Hematopoietic multipotent progenitor cell (in vitro differentiated cells): ENCODE measurements around the gene SUSD2. TPM values are rescaled to one million over a fixed set of nuclear protein-coding genes. Genes with fewer than 3 reads are reported as not detected.
"Not testable (repeated sequence)": the region's sequence is repeated elsewhere in the genome, so short reads cannot be mapped to it uniquely, and the experiment has no call there.

Experiments
- DNase-seq, 3 donors: peaks; one replicate each; pipeline ENCODE4 v3.0.0-alpha.2; 2011 to 2015; ENCODE audit warnings: low read depth in 2 of 3, low spot score in 2 of 3
- total RNA-seq: library from RNA; depleted of rRNA; stranded (reverse); fragments of >200 nt; gene quantifications from one replicate; pipeline ENCODE4 v1.2.3, GENCODE V29; 2012

The SUSD2 gene
- total RNA-seq = 0.81 TPM

- DNase-seq = no peak
Measured at GRCh38 chr22:24181088-24181995, at the start of gene SUSD2. TSS of gene SUSD2 (plus strand) at chr22:24181487. CDS start at chr22:24181520, 33 bp downstream.

- DNase-seq = peak in 1 of 3 donors; percentile 67
Measured at GRCh38 chr22:24133187-24133965, 47.9 kb upstream of the SUSD2 start.

- peak in 2 of 3 donors; percentile 96 to 97 for DNase-seq
Measured at GRCh38 chr22:24134090-24134846, 47.0 kb upstream of the SUSD2 start.

DNA sequence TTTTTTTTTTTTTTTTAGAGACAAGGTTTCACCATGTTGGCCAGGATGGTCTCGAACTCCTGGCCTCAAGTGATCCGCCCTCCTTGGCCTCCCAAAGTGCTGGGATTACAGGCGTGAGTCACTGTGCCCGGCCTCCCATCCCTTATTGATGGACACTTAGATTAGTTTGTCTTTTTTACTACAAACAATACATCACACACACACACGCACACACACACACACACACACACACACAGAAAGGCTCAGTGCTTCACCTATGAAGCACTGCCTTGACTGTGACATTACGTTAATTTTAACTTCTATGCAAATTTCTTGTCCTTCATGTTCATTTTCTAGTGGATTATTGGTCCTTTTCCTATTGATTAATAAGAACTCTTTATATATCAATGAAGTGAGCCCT lies 44.8 kb upstream of the SUSD2 start:
- DNase-seq = not testable (repeated sequence)

GRCh38 chr22:24137595-24137994 lies 43.7 kb upstream of the SUSD2 start:
- no peak for DNase-seq

DNA sequence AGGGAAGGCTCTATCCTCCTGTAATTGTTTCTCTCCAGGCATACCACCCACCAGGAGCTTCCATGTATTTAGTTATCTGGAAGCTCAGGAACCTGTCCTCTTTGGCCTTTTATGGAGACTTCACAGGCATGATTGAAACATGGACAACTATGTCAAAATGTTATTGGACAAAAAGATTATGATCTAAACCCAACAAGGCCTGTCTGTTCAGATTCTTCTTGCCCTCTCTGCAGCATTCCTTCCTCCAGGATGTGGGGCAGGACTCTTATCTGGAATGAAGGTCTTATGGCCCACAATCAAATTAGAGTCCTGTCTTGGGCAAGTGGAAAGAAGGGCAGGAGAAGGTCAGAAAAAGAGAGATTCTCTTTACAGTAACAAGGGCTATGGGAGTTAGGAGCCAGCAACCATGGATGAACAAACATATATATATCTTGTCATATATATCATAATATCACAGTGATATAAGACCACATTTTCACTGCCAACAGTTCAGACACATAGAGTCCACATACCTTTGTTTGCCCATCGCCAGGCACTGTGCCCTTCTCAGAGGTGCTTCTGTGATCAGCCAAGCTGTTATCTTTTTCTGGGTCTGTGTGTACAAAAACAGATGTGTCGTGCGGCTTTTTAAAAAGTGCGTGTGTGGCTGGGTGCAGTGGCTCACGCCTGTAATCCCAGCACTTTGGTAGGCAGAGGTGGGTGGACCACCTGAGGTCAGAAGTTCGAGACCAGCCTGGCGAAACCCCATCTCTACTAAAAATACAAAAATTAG lies 42.5 kb upstream of the SUSD2 start:
- no peak for DNase-seq

DNA sequence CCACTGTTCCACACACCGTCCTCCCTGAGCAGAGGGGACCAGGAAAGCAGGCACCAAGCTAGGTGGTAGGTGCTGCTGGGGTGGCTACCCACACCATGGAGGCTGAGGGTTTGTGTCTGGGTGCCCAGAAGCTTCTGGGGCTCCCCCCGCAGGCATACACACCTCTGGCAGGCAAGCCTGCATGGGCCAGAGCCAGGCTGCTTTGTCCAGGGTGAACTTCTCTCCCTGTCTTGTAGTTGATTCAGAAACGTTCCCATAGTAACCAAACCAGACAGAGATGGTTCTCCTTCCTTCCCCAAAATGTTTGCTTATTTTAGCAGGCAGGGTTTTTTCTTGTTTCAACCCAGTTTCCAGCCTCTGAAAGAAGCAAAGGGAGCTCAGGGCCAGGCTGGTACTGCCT lies 40.9 kb upstream of the SUSD2 start:
- peak in 2 of 3 donors; percentile 51 to 68 for DNase-seq

- peak in 1 of 3 donors; percentile 15 for DNase-seq
Measured at GRCh38 chr22:24141586-24141985, 39.7 kb upstream of the SUSD2 start.

DNA sequence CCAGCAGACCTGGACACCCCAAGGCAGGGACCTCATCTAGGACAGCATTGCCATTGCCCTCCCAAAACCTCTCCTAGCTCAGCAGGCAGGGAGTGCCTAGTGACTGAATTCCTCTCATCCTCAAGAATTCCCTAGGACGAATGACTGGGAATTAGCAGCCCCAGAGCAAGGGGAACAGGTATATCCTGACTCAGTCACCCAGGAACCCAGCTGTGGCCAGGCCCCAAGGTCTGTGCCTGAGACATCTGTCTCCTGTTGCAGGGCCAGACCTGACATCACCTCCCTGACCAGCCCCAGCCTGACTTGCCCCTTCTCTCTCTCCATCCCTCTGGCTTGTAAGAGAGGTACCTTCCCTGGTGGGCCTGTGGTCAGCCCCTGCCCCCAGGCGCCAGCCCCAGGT lies 39.0 kb upstream of the SUSD2 start:
- no peak for DNase-seq

DNA sequence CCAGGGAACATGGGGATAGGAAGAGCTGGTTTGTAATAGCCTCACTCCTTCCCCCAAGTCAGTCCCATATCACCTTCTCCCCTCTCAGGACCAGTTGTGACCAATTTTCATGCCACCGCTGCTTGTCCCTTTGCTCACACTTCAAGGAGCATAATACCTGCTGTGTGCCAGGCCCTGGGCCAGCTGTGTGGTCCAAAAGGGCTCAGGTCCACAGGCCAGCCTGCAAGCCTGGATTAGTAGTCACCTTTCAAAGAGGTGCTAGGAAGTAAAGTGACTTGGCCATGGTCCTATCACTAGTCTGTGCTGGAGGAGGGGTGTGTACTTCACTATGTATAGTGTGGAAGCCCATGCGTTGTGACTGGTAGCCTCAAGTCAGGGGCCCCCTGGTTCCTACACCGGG lies 38.5 kb upstream of the SUSD2 start:
- no peak for DNase-seq

DNA sequence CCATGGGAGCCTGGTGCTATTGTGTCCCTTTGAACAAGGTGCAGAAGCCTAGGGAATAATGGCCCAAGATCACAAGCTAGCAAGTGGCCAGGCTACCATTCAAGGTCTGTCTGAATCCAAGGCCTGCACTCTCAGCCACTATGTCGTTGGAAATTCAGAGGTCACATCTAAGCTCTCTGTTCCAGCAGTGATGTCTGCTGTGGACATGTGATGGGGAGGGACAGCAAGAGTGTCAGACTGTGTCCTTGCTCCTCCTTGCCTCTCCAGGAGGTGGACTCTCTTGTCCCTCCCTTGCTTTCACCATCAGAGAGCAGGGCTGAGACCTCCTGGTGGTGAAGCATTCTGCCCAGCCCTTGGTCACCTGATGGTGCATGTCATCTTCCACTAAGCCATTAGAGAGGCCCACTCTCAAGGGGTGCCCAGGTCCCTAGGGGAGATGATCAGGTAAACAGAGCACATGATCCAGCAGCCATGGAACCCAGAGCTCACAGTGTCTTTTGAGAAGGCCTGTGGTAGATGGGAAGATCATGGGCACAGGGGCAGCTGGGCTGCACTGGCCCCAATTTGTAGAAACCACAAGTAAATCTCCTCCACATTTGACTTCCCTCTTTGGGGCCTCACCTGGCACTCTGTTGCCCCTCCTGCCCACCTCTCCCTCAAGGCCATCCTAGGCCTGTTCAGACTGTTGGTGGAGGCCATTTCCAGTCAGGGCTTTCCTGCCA lies 37.1 kb upstream of the SUSD2 start:
- peak in 1 of 3 donors; percentile 9 for DNase-seq

- DNase-seq = no peak
Measured at GRCh38 chr22:24144778-24145085, 36.6 kb upstream of the SUSD2 start.

GRCh38 chr22:24145446-24146193 lies 35.7 kb upstream of the SUSD2 start:
- DNase-seq = no peak

DNA sequence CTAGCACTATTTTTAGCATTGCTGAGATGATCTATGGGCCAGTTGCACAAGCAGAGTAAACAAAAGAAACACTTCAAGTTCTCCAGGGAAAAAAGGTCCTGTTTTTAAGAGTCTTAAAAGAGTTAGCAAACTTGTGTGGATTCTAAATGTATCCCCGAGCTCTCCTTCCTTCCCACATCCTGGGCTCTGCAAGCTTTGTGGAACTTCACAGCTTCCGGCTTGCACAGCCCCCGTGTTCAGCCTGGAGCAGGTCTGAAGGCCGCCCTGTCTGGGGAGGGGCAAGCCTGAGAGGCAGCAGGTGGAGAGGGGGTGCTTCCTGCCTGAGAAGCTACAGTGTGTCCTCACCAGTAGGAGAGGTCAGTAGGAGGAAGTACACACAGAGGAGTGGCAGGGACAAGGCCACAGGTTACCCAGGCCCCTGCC lies 35.1 kb upstream of the SUSD2 start:
- DNase-seq = peak in 1 of 3 donors; percentile 28

DNA sequence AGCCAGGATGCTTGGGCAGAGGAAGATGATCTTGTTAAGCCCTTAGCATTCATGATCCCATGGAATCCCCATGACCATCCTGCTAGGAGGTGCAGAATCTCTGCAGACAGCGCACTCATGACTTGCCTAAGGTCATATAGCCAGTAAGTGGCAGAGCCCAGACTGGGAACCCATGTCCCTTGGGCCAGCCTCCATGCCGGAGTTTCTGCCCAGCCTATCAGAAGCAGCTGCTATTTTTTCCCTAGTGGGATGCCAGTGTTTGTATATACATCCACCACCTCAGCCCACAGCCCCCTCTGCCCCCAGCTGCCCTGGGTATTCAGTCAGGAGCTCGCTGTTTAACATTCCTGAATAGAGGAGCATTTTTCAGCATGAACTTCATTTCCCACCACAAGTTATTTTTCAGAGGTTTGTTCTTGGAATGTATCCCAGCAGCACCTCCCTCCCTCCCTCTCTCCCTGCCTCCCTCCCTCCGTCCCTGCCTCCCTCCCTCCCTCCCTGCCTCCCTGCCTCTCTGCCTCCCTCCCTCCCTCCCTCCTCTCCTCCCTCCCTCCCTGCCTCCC lies 34.4 kb upstream of the SUSD2 start:
- DNase-seq = no peak

- no peak for DNase-seq
Measured at GRCh38 chr22:24147666-24148065, 33.6 kb upstream of the SUSD2 start.

DNA sequence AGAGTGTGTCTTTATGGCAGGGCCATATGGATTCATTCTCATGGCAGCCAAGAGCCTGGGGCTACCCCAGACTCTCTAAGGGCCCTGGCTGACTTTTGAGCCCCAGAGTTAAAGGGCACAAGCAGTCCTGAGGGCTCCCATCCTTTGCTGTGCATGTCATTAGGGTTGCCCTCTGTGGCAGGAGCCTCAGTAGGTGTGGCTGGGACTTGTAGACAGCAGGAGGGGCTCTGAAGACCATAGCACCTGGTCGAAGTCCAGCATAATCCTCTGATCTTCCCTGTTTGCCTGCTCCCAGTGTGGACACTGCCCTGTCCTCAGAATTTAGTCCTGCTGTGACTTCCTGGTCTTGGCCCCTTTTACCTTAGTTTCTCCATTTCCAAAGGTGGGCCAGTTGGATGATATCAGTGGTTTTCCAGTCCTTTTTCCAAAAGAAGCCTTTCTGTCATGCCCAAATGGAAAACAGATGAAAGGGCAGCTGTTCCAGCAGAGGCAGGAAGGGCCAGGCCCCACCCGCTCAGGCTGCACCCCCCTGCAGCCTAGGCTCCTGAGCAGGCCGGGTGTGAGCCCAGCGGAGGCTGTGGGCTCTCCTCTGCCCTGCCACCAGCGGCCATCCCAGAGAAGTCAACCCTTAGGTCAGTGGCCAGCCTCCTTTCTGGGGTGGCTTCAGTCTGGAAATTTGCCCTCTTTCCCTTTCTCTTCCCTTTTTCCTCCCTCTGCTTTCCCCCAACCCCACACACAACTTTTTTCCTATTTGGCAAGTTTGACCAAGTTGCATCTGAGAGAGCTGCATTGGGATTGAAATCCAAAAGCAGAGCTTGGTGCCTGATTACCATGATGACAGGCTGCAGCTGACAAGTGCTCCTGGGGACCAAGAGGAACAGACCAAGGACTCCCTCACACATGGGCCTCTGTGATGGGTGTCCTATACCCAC lies 32.8 kb upstream of the SUSD2 start:
- no peak for DNase-seq

GRCh38 chr22:24149198-24149590 lies 32.1 kb upstream of the SUSD2 start:
- DNase-seq = no peak
